Smooth muscle cell (in vitro differentiated cells): ENCODE measurements around the gene FCF1. TPM values are rescaled to one million over a fixed set of nuclear protein-coding genes. Genes with fewer than 3 reads are reported as not detected.

ENCODE experiments used
- DNase-seq: peaks from one replicate; lab custom pipeline; 2025; ENCODE audit not compliant: unreplicated experiment; lab: John Stamatoyannopoulos, UW
- H2AFZ ChIP-seq: fragments of 200-600 bp; sonication (generic); 2 replicates; pipeline ENCODE4 v1.6.0; 2016; ENCODE audit warnings: antibody characterized with exemption, low read depth, mild to moderate bottlenecking
- H3F3A ChIP-seq: fragments of 200-600 bp; sonication (generic); 2 replicates; pipeline ENCODE4 v1.6.0; 2017; ENCODE audit warnings: antibody characterized with exemption, low read depth
- H3K27ac ChIP-seq: fragments of 200-600 bp; sonication (generic); 2 replicates; pipeline ENCODE4 v1.5.1; 2016; ENCODE audit warnings: low read depth, mild to moderate bottlenecking
- H3K27me3 ChIP-seq: fragments of 200-600 bp; sonication (generic); 2 replicates; pipeline ENCODE4 v1.6.1; 2016; ENCODE audit warnings: low read depth, mild to moderate bottlenecking
- H3K36me3 ChIP-seq: fragments of 200-600 bp; sonication (generic); 2 replicates; pipeline ENCODE4 v1.5.1; 2016; ENCODE audit warnings: low read depth
- H3K4me1 ChIP-seq: fragments of 200-600 bp; sonication (generic); 2 replicates; pipeline ENCODE4 v1.5.1; 2016; ENCODE audit warnings: low read depth
- H3K4me2 ChIP-seq: fragments of 200-600 bp; sonication (generic); 2 replicates; pipeline ENCODE4 v1.6.0; 2016; ENCODE audit warnings: mild to moderate bottlenecking
- H3K4me3 ChIP-seq: fragments of 200-600 bp; sonication (generic); 2 replicates; pipeline ENCODE4 v1.5.1; 2016; ENCODE audit warnings: mild to moderate bottlenecking
- H3K79me2 ChIP-seq: fragments of 200-600 bp; sonication (generic); 2 replicates; pipeline ENCODE4 v1.6.0; 2016; ENCODE audit warnings: low read depth, mild to moderate bottlenecking
- H3K9ac ChIP-seq: fragments of 200-600 bp; sonication (generic); 2 replicates; pipeline ENCODE4 v1.6.0; 2016; ENCODE audit warnings: low read depth
- H3K9me3 ChIP-seq: fragments of 200-600 bp; sonication (generic); replicated peaks from 2 replicates; pipeline ENCODE4 v1.5.1; 2016; ENCODE audit warnings: low read depth
- H4K20me1 ChIP-seq: fragments of 200-600 bp; sonication (generic); 2 replicates; pipeline ENCODE4 v1.6.0; 2016; ENCODE audit warnings: low read depth
- CTCF ChIP-seq: fragments of 200-600 bp; sonication (generic); IDR thresholded peaks from 2 replicates; pipeline ENCODE4 v1.5.1; 2017; ENCODE audit warnings: borderline replicate concordance, mild to moderate bottlenecking, antibody characterized with exemption; ENCODE audit not compliant: insufficient read depth, poor library complexity, severe bottlenecking
- WGBS: methylation state at CpG from one replicate; pipeline ENCODE4 v1.1.7; 2016; ENCODE audit warnings: low lambda C conversion rate; 5-methylcytosine and 5-hydroxymethylcytosine counted together
- polyA plus RNA-seq: library from polyadenylated mRNA; unstranded; fragments of >200 nt; fragmentation: Nextera tagmentation; extraction: Ambion mirVana; gene quantifications from 2 replicates; pipeline ENCODE4 v1.2.1, GENCODE V29; 2016
- total RNA-seq: library from RNA; depleted of rRNA; stranded (reverse); fragments of >200 nt; gene quantifications from 2 replicates; pipeline ENCODE4 v1.2.3, GENCODE V29; 2014

Gene FCF1
- total and polyA plus RNA-seq, 2 experiments from 2014 or later = 14.6 to 36.2 TPM

GRCh38 chr14:74703043-74703442 lies 9.9 kb upstream of the FCF1 start:
- H4K20me1 ChIP-seq = peaks cover 77% of the 10 kb centered on the region
- no peak overlapping the region for H3K9ac ChIP-seq
- H3K9me3 ChIP-seq = no peaks in the 10 kb centered on the region
- no peaks in the 10 kb centered on the region for H3K27me3 ChIP-seq
- H3K4me1 ChIP-seq = no peaks in the 10 kb centered on the region
- H2AFZ ChIP-seq = no peak overlapping the region
- peaks cover 96% of the 10 kb centered on the region for H3K79me2 ChIP-seq
- H3F3A ChIP-seq = peaks cover 2% of the 10 kb centered on the region
- H3K4me3 ChIP-seq = no peak overlapping the region
- no peak for TF ChIP-seq CTCF
- WGBS = 97% methylated on average over 3 of the region's 3 CpGs
- H3K36me3 ChIP-seq = no peaks in the 10 kb centered on the region
- no peak overlapping the region for H3K4me2 ChIP-seq
- H3K27ac ChIP-seq = no peak overlapping the region
- DNase-seq = no peak

GRCh38 chr14:74704656-74705055 lies 8.3 kb upstream of the FCF1 start:
- no peak overlapping the region for H3K4me2 ChIP-seq
- H3K4me3 ChIP-seq = no peak overlapping the region
- TF ChIP-seq CTCF = no peak
- H3K9me3 ChIP-seq = no peaks in the 10 kb centered on the region
- no peak overlapping the region for H3K9ac ChIP-seq
- no peak overlapping the region for H2AFZ ChIP-seq
- WGBS = 71% methylated on average over 2 of the region's 2 CpGs
- H3K4me1 ChIP-seq = no peaks in the 10 kb centered on the region
- no peak overlapping the region for H3K27ac ChIP-seq
- no peaks in the 10 kb centered on the region for H3K27me3 ChIP-seq
- no peaks in the 10 kb centered on the region for H3K36me3 ChIP-seq
- DNase-seq = no peak
- H3K79me2 ChIP-seq = peaks cover 96% of the 10 kb centered on the region
- peaks cover 2% of the 10 kb centered on the region for H3F3A ChIP-seq
- peaks cover 72% of the 10 kb centered on the region for H4K20me1 ChIP-seq

- peaks cover 72% of the 10 kb centered on the region for H4K20me1 ChIP-seq
- TF ChIP-seq CTCF = no peak
- H3F3A ChIP-seq = peaks cover 2% of the 10 kb centered on the region
- DNase-seq = no peak
- no peak overlapping the region for H3K4me2 ChIP-seq
- H3K9me3 ChIP-seq = no peaks in the 10 kb centered on the region
- H3K9ac ChIP-seq = no peak overlapping the region
- H3K79me2 ChIP-seq = peaks cover 96% of the 10 kb centered on the region
- no peak overlapping the region for H2AFZ ChIP-seq
- H3K27me3 ChIP-seq = no peaks in the 10 kb centered on the region
- H3K4me1 ChIP-seq = no peaks in the 10 kb centered on the region
- peak overlapping the region; percentile 1 for H3K27ac ChIP-seq
- no peak overlapping the region for H3K4me3 ChIP-seq
- no peaks in the 10 kb centered on the region for H3K36me3 ChIP-seq
- 79% methylated on average over 5 of the region's 5 CpGs for WGBS
Measured at GRCh38 chr14:74705613-74706500, 7.1 kb upstream of the FCF1 start.

GRCh38 chr14:74710480-74710879 lies 2.5 kb upstream of the FCF1 start:
- Histone ChIP-seq H4K20me1 (peaks cover 63% of the 10 kb centered on the region), H3F3A (peaks cover 2% of the 10 kb centered on the region), H2AFZ (no peak overlapping the region), H3K9me3 (no peaks in the 10 kb centered on the region), H3K9ac (no peak overlapping the region), H3K27ac (no peak overlapping the region), H3K36me3 (no peaks in the 10 kb centered on the region), H3K79me2 (peaks cover 89% of the 10 kb centered on the region), H3K4me1 (peaks cover 10% of the 10 kb centered on the region), H3K4me3 (no peak overlapping the region), H3K4me2 (no peak overlapping the region), H3K27me3 (no peaks in the 10 kb centered on the region)
- no peak for TF ChIP-seq CTCF
- no peak for DNase-seq
- WGBS = 100% methylated on average over 1 of the region's 1 CpG
